Muscle layer of duodenum (tissue), 2 donors: ENCODE results near the gene RNF144A.

Experiments used
- H3K27ac ChIP-seq: one replicate; pipeline ENCODE4 v1.7.0; 2013; ENCODE audit warnings: mild to moderate bottlenecking, low read length
- H3K27me3 ChIP-seq: one replicate; pipeline ENCODE4 v1.7.0; 2013; ENCODE audit warnings: low read depth, mild to moderate bottlenecking, control low read depth, low read length
- H3K36me3 ChIP-seq, 2 donors: one replicate each; pipeline ENCODE4 v1.7.0; 2013; ENCODE audit warnings: low read length in 2 of 2, control low read depth in 1 of 2, mild to moderate bottlenecking in 1 of 2; ENCODE audit not compliant: insufficient read depth in 2 of 2, control insufficient read depth in 1 of 2
- H3K4me1 ChIP-seq, 2 donors: one replicate each; pipeline ENCODE4 v1.7.0; 2013; ENCODE audit warnings: low read length in 2 of 2, mild to moderate bottlenecking in 2 of 2, control low read depth in 1 of 2, moderate library complexity in 1 of 2; ENCODE audit not compliant: insufficient read depth in 2 of 2, control insufficient read depth in 1 of 2
- H3K4me3 ChIP-seq, 2 donors: one replicate each; pipeline ENCODE4 v1.7.0; 2013; ENCODE audit warnings: low read length in 2 of 2, low read depth in 1 of 2, mild to moderate bottlenecking in 1 of 2
- H3K9me3 ChIP-seq, 2 donors: one replicate each; pipeline ENCODE4 v1.7.0; 2013; ENCODE audit warnings: low read length in 2 of 2, control low read depth in 1 of 2, mild to moderate bottlenecking in 1 of 2; ENCODE audit not compliant: control insufficient read depth in 1 of 2
- donor health status: healthy.

The RNF144A gene

GRCh38 chr2:6951046-6951445 lies 33.8 kb downstream of the RNF144A start:
- H3K27ac ChIP-seq, result no peak overlapping the region
- no peak overlapping the region for H3K4me3 ChIP-seq
- no peaks in the 10 kb centered on the region for H3K4me1 ChIP-seq
- H3K36me3 ChIP-seq, result no peaks in the 10 kb centered on the region
- no peaks in the 10 kb centered on the region for H3K27me3 ChIP-seq
- no peaks in the 10 kb centered on the region for H3K9me3 ChIP-seq

- Histone ChIP-seq H3K36me3 (no peaks in the 10 kb centered on the region), H3K27me3 (no peaks in the 10 kb centered on the region), H3K4me1 (no peaks in the 10 kb centered on the region), H3K27ac (no peak overlapping the region), H3K9me3 (no peaks in the 10 kb centered on the region), H3K4me3 (no peak overlapping the region)
Observed at GRCh38 chr2:6952101-6952500, 34.9 kb downstream of the RNF144A start.

- Histone ChIP-seq H3K4me1 (no peaks in the 10 kb centered on the region), H3K27ac (no peak overlapping the region), H3K36me3 (no peaks in the 10 kb centered on the region), H3K9me3 (no peaks in the 10 kb centered on the region), H3K4me3 (no peak overlapping the region), H3K27me3 (no peaks in the 10 kb centered on the region)
Observed at GRCh38 chr2:6954586-6954985, 37.4 kb downstream of the RNF144A start.

- H3K9me3 ChIP-seq, result no peaks in the 10 kb centered on the region
- no peak overlapping the region for H3K27ac ChIP-seq
- peaks cover 0 to 5% of the 10 kb centered on the region in 2 donors for H3K4me1 ChIP-seq
Observed at GRCh38 chr2:6955511-6956136, 38.4 kb downstream of the RNF144A start.

GRCh38 chr2:6956566-6956965 lies 39.4 kb downstream of the RNF144A start:
- H3K4me3 ChIP-seq, result no peak overlapping the region
- H3K9me3 ChIP-seq, result no peaks in the 10 kb centered on the region
- H3K36me3 ChIP-seq, result no peaks in the 10 kb centered on the region
- no peaks in the 10 kb centered on the region for H3K27me3 ChIP-seq
- H3K27ac ChIP-seq, result no peak overlapping the region
- H3K4me1 ChIP-seq, result peaks cover 0 to 12% of the 10 kb centered on the region in 2 donors

More at GRCh38 chr2:6955511-6956136, 38.4 kb downstream of the RNF144A start:
- no peak overlapping the region for H3K4me3 ChIP-seq
- no peaks in the 10 kb centered on the region for H3K27me3 ChIP-seq
- no peaks in the 10 kb centered on the region for H3K36me3 ChIP-seq

- Histone ChIP-seq H3K27me3 (no peaks in the 10 kb centered on the region), H3K4me3 (no peak overlapping the region), H3K36me3 (no peaks in the 10 kb centered on the region), H3K9me3 (no peaks in the 10 kb centered on the region), H3K27ac (no peak overlapping the region), H3K4me1 (peaks cover 0 to 12% of the 10 kb centered on the region in 2 donors)
Observed at GRCh38 chr2:6957031-6957714, 40.0 kb downstream of the RNF144A start.

GRCh38 chr2:6957910-6958615 lies 40.9 kb downstream of the RNF144A start:
- Histone ChIP-seq H3K27me3 (no peaks in the 10 kb centered on the region), H3K9me3 (no peaks in the 10 kb centered on the region), H3K4me3 (no peak overlapping the region), H3K27ac (no peak overlapping the region), H3K4me1 (peaks cover 0 to 12% of the 10 kb centered on the region in 2 donors), H3K36me3 (no peaks in the 10 kb centered on the region)

- H3K4me3 ChIP-seq, result no peak overlapping the region
- H3K27ac ChIP-seq, result no peak overlapping the region
- no peaks in the 10 kb centered on the region for H3K36me3 ChIP-seq
- H3K9me3 ChIP-seq, result no peaks in the 10 kb centered on the region
- H3K4me1 ChIP-seq, result peaks cover 0 to 12% of the 10 kb centered on the region in 2 donors
- no peaks in the 10 kb centered on the region for H3K27me3 ChIP-seq
Observed at GRCh38 chr2:6958616-6959235, 41.5 kb downstream of the RNF144A start.

- Histone ChIP-seq H3K9me3 (no peaks in the 10 kb centered on the region), H3K4me1 (peaks cover 0 to 12% of the 10 kb centered on the region in 2 donors), H3K27me3 (no peaks in the 10 kb centered on the region), H3K4me3 (no peak overlapping the region), H3K27ac (no peak overlapping the region), H3K36me3 (no peaks in the 10 kb centered on the region)
Observed at GRCh38 chr2:6959751-6960150, 42.5 kb downstream of the RNF144A start.

- H3K9me3 ChIP-seq, result no peaks in the 10 kb centered on the region
- H3K36me3 ChIP-seq, result no peaks in the 10 kb centered on the region
- no peaks in the 10 kb centered on the region for H3K27me3 ChIP-seq
- H3K4me1 ChIP-seq, result peaks cover 0 to 12% of the 10 kb centered on the region in 2 donors
- no peak overlapping the region for H3K27ac ChIP-seq
- H3K4me3 ChIP-seq, result no peak overlapping the region
Observed at GRCh38 chr2:6960659-6961058, 43.4 kb downstream of the RNF144A start.

GRCh38 chr2:6963727-6964126 lies 46.5 kb downstream of the RNF144A start:
- Histone ChIP-seq H3K27ac (no peak overlapping the region), H3K4me1 (peaks cover 0 to 12% of the 10 kb centered on the region in 2 donors), H3K36me3 (no peaks in the 10 kb centered on the region), H3K9me3 (no peaks in the 10 kb centered on the region), H3K27me3 (no peaks in the 10 kb centered on the region), H3K4me3 (no peak overlapping the region)
